Gastrocnemius medialis (tissue), 4 donors: ENCODE measurements around the gene CCP110. TPM values are rescaled to one million over a fixed set of nuclear protein-coding genes. Genes with fewer than 3 reads are reported as not detected.

ENCODE experiments used
- ATAC-seq, 2 donors: fragments of 150-250 bp; one replicate each; pipeline ENCODE4 v1.9.1; 2016
- DNase-seq, 2 donors: peaks; one replicate each; pipeline ENCODE4 v3.0.0-alpha.2; 2019
- H3K27ac ChIP-seq, 4 donors: fragments of 200-600 bp; sonication (generic); 1 replicate in 1 of 4; 2 replicates in 3 of 4; pipeline ENCODE4 v1.5.1; 2016 to 2018; ENCODE audit warnings: mild to moderate bottlenecking in 2 of 4, moderate library complexity in 1 of 4
- H3K27me3 ChIP-seq, 3 donors: fragments of 200-600 bp; sonication (generic) in 2 of 3; 1 replicate in 1 of 3; 2 replicates in 2 of 3; pipeline versions ENCODE4 v1.5.1 to v1.6.0; 2016 to 2019; ENCODE audit warnings: mild to moderate bottlenecking in 1 of 3, moderate library complexity in 1 of 3
- H3K36me3 ChIP-seq, 2 donors: fragments of 200-600 bp; sonication (generic) in 1 of 2; one replicate each; pipeline ENCODE4 v1.5.1; 2017 to 2018
- H3K4me1 ChIP-seq, 2 donors: fragments of 200-600 bp; sonication (generic) in 1 of 2; one replicate each; pipeline ENCODE4 v1.5.1; 2016 to 2017; ENCODE audit warnings: mild to moderate bottlenecking in 2 of 2
- H3K4me3 ChIP-seq, 4 donors: fragments of 200-600 bp; sonication (generic) in 3 of 4; 1 replicate in 1 of 4; 2 replicates in 3 of 4; pipeline ENCODE4 v1.5.1; 2016 to 2019; ENCODE audit warnings: mild to moderate bottlenecking in 2 of 4
- H3K9me3 ChIP-seq, 3 donors: fragments of 200-600 bp; sonication (generic) in 2 of 3; 1 replicate in 1 of 3; 2 replicates in 2 of 3; pipeline ENCODE4 v1.5.1; 2016 to 2019
- POLR2A ChIP-seq, 2 donors: fragments of 450-650 bp; IDR thresholded peaks; one replicate each; pipeline ENCODE4 v1.6.1; 2017; ENCODE audit warnings: antibody characterized with exemption in 2 of 2, mild to moderate bottlenecking in 2 of 2, moderate library complexity in 2 of 2
- in situ Hi-C, 4 donors: fragments of 200-750 bp; cut with MboI; loops; one replicate each; pipeline versions ENCODE4 v1.15.0 to v1.8.0; 2017; ENCODE audit warnings: low sequenced_read_pairs in 4 of 4
- intact Hi-C: fragments of 100-400 bp; cut with DNase I; formaldehyde crosslinking; loops from one replicate; pipeline ENCODE4 v1.15.1; 2023; ENCODE audit warnings: low total_unique reads
- total RNA-seq, 4 donors: library from RNA; depleted of rRNA; stranded (reverse); fragments of >200 nt; gene quantifications; one replicate each; pipeline versions ENCODE4 v1.1.0 to v1.2.3, GENCODE V29; 2016
- TF ChIP-seq, protein P1 (sequence below), 5 experiments: fragments of 450-650 bp in 3 of 5; fragments of 200-600 bp in 2 of 5; sonication (generic) in 2 of 5; IDR thresholded peaks in 4 of 5; conservative IDR thresholded peaks in 1 of 5; 1 replicate in 4 of 5; 2 replicates in 1 of 5; pipeline ENCODE4 v1.5.1; 2016 to 2019; ENCODE audit warnings: antibody characterized with exemption in 5 of 5, mild to moderate bottlenecking in 3 of 5, moderate library complexity in 3 of 5

The CCP110 gene
- total RNA-seq, 4 donors from 2014 or later: 6.8 to 8.8 (median 7.0) TPM

- in situ Hi-C loops (loop anchor here (10.0 to 25.0 kb wide), 2 partner anchors 421 to 718 kb away; partner anchors contain the start of gene RPS15A (in 1 of the 4)), intact Hi-C loops (no loop called here)
- no peak for DNase-seq
Measured at GRCh38 chr16:19505600-19506303, 18.0 kb upstream of the CCP110 start.

DNA sequence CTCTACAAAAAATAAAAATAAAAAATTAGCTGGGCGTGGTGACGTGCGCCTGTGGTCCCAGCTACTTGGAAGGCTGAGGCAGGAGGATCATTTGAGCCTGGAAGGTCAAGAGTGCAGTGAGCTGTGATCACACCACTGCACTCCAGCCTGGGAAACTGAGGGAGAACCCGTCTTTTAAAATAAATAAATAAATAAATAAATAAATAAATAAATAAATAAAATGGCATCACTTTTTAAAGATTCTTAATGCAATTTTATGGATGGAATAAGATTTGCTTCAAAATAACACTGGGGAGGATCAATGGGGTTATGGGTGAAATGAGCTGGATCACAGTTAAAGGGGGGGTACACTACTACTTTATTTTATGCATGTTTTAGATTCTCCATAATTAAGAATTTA lies 16.8 kb upstream of the CCP110 start:
- Histone ChIP-seq H3K27ac (no peak overlapping the region), H3K36me3 (peaks cover 8 to 62% of the 10 kb centered on the region in 2 donors), H3K4me3 (no peak overlapping the region), H3K9me3 (no peaks in the 10 kb centered on the region), H3K4me1 (no peaks in the 10 kb centered on the region), H3K27me3 (no peaks in the 10 kb centered on the region)
- no peak for ATAC-seq
- TF ChIP-seq, protein P1, sequence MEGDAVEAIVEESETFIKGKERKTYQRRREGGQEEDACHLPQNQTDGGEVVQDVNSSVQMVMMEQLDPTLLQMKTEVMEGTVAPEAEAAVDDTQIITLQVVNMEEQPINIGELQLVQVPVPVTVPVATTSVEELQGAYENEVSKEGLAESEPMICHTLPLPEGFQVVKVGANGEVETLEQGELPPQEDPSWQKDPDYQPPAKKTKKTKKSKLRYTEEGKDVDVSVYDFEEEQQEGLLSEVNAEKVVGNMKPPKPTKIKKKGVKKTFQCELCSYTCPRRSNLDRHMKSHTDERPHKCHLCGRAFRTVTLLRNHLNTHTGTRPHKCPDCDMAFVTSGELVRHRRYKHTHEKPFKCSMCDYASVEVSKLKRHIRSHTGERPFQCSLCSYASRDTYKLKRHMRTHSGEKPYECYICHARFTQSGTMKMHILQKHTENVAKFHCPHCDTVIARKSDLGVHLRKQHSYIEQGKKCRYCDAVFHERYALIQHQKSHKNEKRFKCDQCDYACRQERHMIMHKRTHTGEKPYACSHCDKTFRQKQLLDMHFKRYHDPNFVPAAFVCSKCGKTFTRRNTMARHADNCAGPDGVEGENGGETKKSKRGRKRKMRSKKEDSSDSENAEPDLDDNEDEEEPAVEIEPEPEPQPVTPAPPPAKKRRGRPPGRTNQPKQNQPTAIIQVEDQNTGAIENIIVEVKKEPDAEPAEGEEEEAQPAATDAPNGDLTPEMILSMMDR (IDR thresholded peaks at IDR 0.05 in 4 of 5, conservative IDR thresholded peaks at IDR 0.05 in 1 of 5): no peak
- TF ChIP-seq POLR2A (IDR thresholded peaks at IDR 0.05): no peak
- intact Hi-C loops: no loop called here
- in situ Hi-C loops: loop anchor here (10.0 to 25.0 kb wide), 2 partner anchors 422 to 720 kb away; partner anchors contain the start of gene RPS15A (in 1 of the 4)
- DNase-seq: no peak

More at GRCh38 chr16:19505600-19506303, 18.0 kb upstream of the CCP110 start:
- ATAC-seq: no peak
- Histone ChIP-seq H3K36me3 (peaks cover 8 to 67% of the 10 kb centered on the region in 2 donors), H3K4me3 (no peak overlapping the region), H3K9me3 (no peaks in the 10 kb centered on the region), H3K27ac (no peak overlapping the region), H3K27me3 (no peaks in the 10 kb centered on the region), H3K4me1 (no peaks in the 10 kb centered on the region)
- TF ChIP-seq POLR2A (IDR thresholded peaks at IDR 0.05): no peak
- TF ChIP-seq, protein P1 (IDR thresholded peaks at IDR 0.05 in 4 of 5, conservative IDR thresholded peaks at IDR 0.05 in 1 of 5): no peak

DNA sequence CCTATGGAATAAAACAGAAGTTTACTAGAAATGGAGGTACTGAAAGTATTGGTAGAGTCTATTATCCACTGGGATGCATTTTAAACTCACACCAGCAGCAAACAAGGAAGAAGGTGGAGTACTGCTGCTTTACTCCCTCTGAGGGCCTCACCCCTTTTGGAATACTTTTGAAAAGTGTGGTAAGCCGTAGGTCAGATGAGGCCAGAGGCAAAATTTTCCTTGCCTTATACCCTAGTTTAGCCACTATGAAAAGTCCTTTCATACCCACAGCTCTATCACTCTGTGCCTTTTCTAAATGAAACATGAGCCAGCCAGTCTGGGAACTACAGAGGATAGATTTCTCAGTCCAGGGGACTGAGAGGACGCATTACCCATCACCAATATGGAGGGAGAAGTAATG lies 15.9 kb upstream of the CCP110 start:
- H3K27ac ChIP-seq: no peak overlapping the region
- H3K36me3 ChIP-seq: peaks cover 6 to 56% of the 10 kb centered on the region in 2 donors
- ATAC-seq (no peak), DNase-seq (no peak)
- H3K9me3 ChIP-seq: no peaks in the 10 kb centered on the region
- intact Hi-C loops: no loop called here
- H3K4me1 ChIP-seq: no peaks in the 10 kb centered on the region
- H3K4me3 ChIP-seq: no peak overlapping the region
- no peaks in the 10 kb centered on the region for H3K27me3 ChIP-seq
- TF ChIP-seq POLR2A (IDR thresholded peaks at IDR 0.05): no peak
- TF ChIP-seq, protein P1 (IDR thresholded peaks at IDR 0.05 in 4 of 5, conservative IDR thresholded peaks at IDR 0.05 in 1 of 5): no peak
- in situ Hi-C loops: loop anchor here (10.0 to 25.0 kb wide), 2 partner anchors 423 to 721 kb away; partner anchors contain the start of gene RPS15A (in 1 of the 4)

- peaks cover 3 to 53% of the 10 kb centered on the region in 2 donors for H3K36me3 ChIP-seq
- no peak for ATAC-seq
- intact Hi-C loops (no loop called here), in situ Hi-C loops (loop anchor here in 1 of 4 donors (10.0 to 25.0 kb wide), 2 partner anchors 427 to 725 kb away; partner anchors contain the start of gene RPS15A)
- DNase-seq: no peak
- no peak for TF ChIP-seq POLR2A (IDR thresholded peaks at IDR 0.05)
- TF ChIP-seq, protein P1 (IDR thresholded peaks at IDR 0.05 in 4 of 5, conservative IDR thresholded peaks at IDR 0.05 in 1 of 5): no peak
- H3K27me3 ChIP-seq: no peaks in the 10 kb centered on the region
- H3K4me1 ChIP-seq: no peaks in the 10 kb centered on the region
- H3K4me3 ChIP-seq: no peak overlapping the region
- no peak overlapping the region for H3K27ac ChIP-seq
- H3K9me3 ChIP-seq: no peaks in the 10 kb centered on the region
Measured at GRCh38 chr16:19512297-19512696, 11.4 kb upstream of the CCP110 start.
